ENCODE measurements around the gene ITSN1. TPM values are rescaled to one million over a fixed set of nuclear protein-coding genes. Genes with fewer than 3 reads are reported as not detected.

Gene ITSN1
- total RNA-seq, 1 experiment from 2014 or later: 50.3 TPM

DNA sequence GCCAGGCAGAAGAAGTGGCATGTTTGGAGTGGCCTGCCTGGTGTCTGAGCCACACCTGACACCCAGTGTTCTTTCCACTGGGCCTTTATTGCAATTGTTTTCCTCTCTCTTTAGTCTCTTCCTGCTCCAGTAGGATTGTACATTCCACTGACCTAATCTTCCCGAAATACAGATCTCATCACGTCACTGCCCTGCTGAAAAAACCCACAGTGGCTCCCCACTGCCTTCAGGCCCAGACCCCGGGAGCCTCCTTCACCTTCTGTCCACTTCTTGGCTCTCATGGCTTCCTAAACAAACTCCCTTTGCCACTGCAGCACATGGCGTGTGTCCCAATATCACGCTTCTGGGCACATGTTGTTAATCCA is 298.6 kb downstream of the ITSN1 start:
- Histone ChIP-seq H3K36me3 (ENCODE audit: control insufficient read depth, insufficient read depth, low read length) (no peaks in the 10 kb centered on the region), H3K4me1 (ENCODE audit: control insufficient read depth, insufficient read depth, low read length) (0 out of 2 replicates have a peak, but pooled peaks cover 4% of the 10 kb centered on the region), H3K27ac (ENCODE audit: low read length) (peak overlapping the region; percentile 65; the same call in 1 of the 2 replicates), H3K9me3 (ENCODE audit: control insufficient read depth, insufficient read depth, low read depth, low read length) (peaks cover 3% of the 10 kb centered on the region; the same call in 1 of the 2 replicates), H3K4me3 (ENCODE audit: low read depth in 2 of 2, low read length in 2 of 2) (no peak overlapping the region), H3K27me3 (ENCODE audit: control insufficient read depth, insufficient read depth, low read length) (no peaks in the 10 kb centered on the region)
- in situ Hi-C loops (cut with HindIII; ENCODE audit: low pct_unique_long_range_greater_than_20kb, low sequenced_read_pairs) (no loop called here), intact Hi-C loops (cut with micrococcal nuclease; ENCODE audit: unreplicated experiment) (loop anchor here (10.0 kb wide), 1 partner anchor 134 kb away; the partner anchor contains the start of genes MRPS6 and SLC5A3)
- CTCF ChIA-PET: no interaction called here
- TF ChIP-seq REST (IDR thresholded peaks at IDR 0.05; ENCODE audit: insufficient read depth in 1 of 2, low read depth in 2 of 2, low read length in 1 of 2): no peak
- TF ChIP-seq TCF7L2 (IDR thresholded peaks at IDR 0.05; ENCODE audit: low read depth, low read length): no peak
- TF ChIP-seq POLR2AphosphoS5 (IDR thresholded peaks at IDR 0.05; ENCODE audit: low read depth, low read length): no peak
- no peak for TF ChIP-seq SIN3A (IDR thresholded peaks at IDR 0.05; ENCODE audit: borderline replicate concordance, insufficient read depth, low read depth, low read length)
- no peak for TF ChIP-seq CTCF (IDR thresholded peaks at IDR 0.05)
- ATAC-seq (no peak), DNase-seq (ENCODE audit: low read depth, low spot score) (no peak)
- POLR2A ChIA-PET: no interaction called here
- no TSS peak for BruUV-seq (replicated peaks)

DNA sequence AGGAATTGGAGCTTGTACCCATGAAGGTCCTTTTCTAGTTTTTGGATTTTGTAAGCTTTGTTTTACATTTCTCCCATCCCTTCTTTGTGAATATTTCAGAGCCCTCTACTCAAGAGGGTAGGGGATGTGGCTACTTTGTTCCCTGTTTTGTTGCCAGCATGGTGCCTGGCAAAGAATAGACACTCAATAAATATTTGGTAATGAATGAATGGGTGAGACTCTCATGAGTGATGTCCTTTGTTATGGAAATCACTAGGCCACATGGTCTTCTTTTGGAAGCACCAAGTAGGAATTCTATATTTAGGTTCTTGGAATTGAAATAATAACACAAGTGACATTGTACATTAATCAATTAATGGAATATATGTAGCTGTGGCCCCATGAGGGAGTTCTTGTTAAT is 300.1 kb downstream of the ITSN1 start:
- in situ Hi-C loops (cut with HindIII; ENCODE audit: low pct_unique_long_range_greater_than_20kb, low sequenced_read_pairs) (no loop called here), intact Hi-C loops (cut with micrococcal nuclease; ENCODE audit: unreplicated experiment) (loop anchor here (10.0 kb wide), 1 partner anchor 132 kb away; the partner anchor contains the start of genes MRPS6 and SLC5A3)
- TF ChIP-seq REST (IDR thresholded peaks at IDR 0.05; ENCODE audit: insufficient read depth in 1 of 2, low read depth in 2 of 2, low read length in 1 of 2) (no peak), TCF7L2 (IDR thresholded peaks at IDR 0.05; ENCODE audit: low read depth, low read length) (no peak), SIN3A (IDR thresholded peaks at IDR 0.05; ENCODE audit: borderline replicate concordance, insufficient read depth, low read depth, low read length) (no peak), CTCF (IDR thresholded peaks at IDR 0.05) (no peak)
- DNase-seq (ENCODE audit: low read depth, low spot score): no peak
- Histone ChIP-seq H3K9me3 (ENCODE audit: control insufficient read depth, insufficient read depth, low read depth, low read length) (peaks cover 3% of the 10 kb centered on the region; the same call in 1 of the 2 replicates), H3K27ac (ENCODE audit: low read length) (peak overlapping the region; percentile 57; the same call in 1 of the 2 replicates), H3K27me3 (ENCODE audit: control insufficient read depth, insufficient read depth, low read length) (no peaks in the 10 kb centered on the region), H3K4me1 (ENCODE audit: control insufficient read depth, insufficient read depth, low read length) (peaks cover 7% of the 10 kb centered on the region), H3K36me3 (ENCODE audit: control insufficient read depth, insufficient read depth, low read length) (no peaks in the 10 kb centered on the region), H3K4me3 (ENCODE audit: low read depth in 2 of 2, low read length in 2 of 2) (no peak overlapping the region)
- no peak for ATAC-seq
- CTCF ChIA-PET: no interaction called here
- POLR2A ChIA-PET: no interaction called here
- BruUV-seq (replicated peaks): no TSS peak
